ENCODE results near the gene KLHL6.

The KLHL6 gene

GRCh38 chr3:183564046-183564445, 8.5 kb upstream of the KLHL6 start:
- DNase-seq: no peak

DNA sequence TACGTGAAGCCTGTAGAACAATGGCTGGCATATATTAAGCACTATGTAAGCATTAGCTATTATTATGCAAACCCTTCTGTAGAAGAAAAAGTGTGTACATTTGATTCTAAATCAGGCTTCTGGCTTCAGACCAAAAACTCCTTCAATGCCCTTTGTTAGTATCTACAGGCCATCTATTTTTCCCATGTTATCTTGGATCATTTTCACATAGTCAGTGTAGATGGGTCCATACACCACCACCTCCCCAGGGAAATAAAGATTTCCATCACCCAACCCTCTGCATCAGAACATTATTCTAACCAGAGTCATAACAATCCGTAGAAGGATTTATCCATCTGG, 8.0 kb upstream of the KLHL6 start:
- no peak for DNase-seq

- no peak for DNase-seq
Measured at GRCh38 chr3:183560607-183561006, 5.1 kb upstream of the KLHL6 start.

GRCh38 chr3:183558495-183558894, 3.0 kb upstream of the KLHL6 start:
- no peak for DNase-seq

DNA sequence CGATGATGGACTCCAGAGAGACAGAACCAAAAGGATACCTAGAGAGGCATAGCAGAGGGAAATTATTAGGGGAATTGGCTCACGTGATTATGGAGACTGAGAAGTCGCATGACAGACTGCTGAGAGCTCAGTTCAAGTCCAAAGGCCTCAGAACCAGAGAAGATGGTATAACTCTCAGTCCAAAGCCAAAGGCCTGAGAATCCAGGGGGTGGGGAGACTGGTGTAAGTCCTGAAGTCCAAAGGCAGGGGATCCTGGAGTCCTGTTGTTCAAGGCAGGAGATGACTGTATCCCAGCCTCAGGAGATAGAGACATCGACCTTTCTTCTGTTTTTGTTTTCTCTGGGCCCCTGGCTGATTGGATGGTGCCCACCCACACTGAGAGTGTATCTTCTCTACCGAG, 1.2 kb upstream of the KLHL6 start:
- no peak for DNase-seq

DNA sequence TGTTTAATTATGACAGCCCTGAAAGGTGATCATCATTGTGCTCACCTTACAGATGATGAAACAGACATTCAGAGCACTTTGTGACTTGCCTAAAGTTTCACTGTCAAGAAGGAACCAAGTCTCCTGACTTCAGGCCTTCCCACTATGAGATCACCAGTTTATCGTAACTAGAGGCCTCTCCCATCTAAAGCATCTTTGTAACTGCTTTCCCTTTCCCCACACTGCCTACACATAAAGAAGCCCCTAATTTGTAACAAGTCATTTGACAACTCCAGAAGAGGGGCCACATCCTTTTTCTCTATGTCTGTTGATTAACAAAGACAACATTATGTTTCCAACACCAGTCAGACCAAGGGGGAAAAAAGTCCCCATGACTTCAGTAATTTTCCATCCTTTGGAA, 1.1 kb downstream of the KLHL6 start:
- DNase-seq: no peak

GRCh38 chr3:183553334-183554026, 2.0 kb downstream of the KLHL6 start:
- no peak for DNase-seq

GRCh38 chr3:183551930-183552329, 3.6 kb downstream of the KLHL6 start:
- DNase-seq: no peak

- no peak for DNase-seq
Measured at GRCh38 chr3:183548262-183548769, 7.2 kb downstream of the KLHL6 start.

DNA sequence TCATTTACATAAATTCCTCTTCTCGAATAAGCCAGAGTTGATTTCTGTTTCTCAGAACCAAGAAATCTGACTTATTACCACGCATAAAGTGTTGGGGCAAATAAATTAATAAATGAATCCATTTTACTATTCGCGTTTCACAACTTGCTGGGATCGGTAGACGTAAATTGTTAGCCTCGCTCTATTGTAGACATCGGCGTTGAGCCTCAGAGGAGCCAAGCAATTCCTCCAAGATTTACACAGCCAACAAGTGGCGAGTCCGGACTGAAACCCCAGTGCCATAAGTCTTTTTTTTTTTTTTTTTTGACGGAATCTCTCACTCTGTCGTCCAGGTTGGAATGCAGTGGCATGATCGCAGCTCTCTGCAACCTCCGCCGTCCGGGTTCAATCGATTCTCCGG, 8.9 kb downstream of the KLHL6 start:
- no peak for DNase-seq

- DNase-seq: no peak
Measured at GRCh38 chr3:183545708-183546107, 9.8 kb downstream of the KLHL6 start.

- no peak for DNase-seq
Measured at GRCh38 chr3:183542355-183542754, 13.2 kb downstream of the KLHL6 start.

GRCh38 chr3:183541738-183542137, 13.8 kb downstream of the KLHL6 start:
- no peak for DNase-seq

GRCh38 chr3:183541235-183541655, 14.3 kb downstream of the KLHL6 start:
- no peak for DNase-seq

- DNase-seq: no peak
Measured at GRCh38 chr3:183540501-183541234, 14.8 kb downstream of the KLHL6 start.

DNA sequence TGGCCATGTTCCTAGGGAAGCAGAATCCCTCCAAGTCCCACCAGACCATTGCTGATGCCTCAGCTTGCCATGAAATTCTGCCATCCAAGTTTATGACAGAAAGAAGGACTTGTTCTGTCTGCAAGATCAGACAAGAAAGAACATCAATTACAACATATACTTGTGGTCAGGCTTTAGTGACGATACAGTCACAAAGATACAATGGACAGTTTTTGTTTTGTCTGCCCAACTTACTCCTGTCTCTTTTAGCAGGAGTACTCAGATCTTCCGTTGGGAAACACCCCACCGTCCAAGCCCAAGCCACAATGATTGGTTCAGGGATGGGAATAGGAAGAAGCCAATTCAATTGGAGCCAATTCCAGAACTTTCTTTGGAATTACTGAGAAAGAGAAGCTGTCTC, 15.7 kb downstream of the KLHL6 start:
- DNase-seq: no peak

DNA sequence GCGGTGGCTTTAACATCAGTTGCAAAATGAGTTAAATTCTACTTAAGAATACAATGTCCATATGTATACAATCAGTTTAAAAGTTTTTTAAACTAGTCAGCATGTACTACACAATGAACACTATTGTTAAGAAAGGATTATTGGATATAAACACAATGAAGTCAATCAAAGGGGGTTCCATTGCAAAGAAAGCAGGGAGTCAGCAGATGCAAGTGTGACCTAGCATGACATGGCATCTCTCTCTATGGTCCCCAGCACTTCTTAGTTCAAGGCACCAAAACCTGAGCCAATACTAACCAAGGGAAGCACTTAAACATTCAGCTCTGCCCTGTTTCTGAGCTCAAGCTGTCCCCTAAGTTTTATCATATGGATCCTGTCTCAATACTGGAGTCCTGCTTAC, 17.0 kb downstream of the KLHL6 start:
- DNase-seq: no peak

GRCh38 chr3:183537295-183537730, 18.2 kb downstream of the KLHL6 start:
- DNase-seq: no peak

DNA sequence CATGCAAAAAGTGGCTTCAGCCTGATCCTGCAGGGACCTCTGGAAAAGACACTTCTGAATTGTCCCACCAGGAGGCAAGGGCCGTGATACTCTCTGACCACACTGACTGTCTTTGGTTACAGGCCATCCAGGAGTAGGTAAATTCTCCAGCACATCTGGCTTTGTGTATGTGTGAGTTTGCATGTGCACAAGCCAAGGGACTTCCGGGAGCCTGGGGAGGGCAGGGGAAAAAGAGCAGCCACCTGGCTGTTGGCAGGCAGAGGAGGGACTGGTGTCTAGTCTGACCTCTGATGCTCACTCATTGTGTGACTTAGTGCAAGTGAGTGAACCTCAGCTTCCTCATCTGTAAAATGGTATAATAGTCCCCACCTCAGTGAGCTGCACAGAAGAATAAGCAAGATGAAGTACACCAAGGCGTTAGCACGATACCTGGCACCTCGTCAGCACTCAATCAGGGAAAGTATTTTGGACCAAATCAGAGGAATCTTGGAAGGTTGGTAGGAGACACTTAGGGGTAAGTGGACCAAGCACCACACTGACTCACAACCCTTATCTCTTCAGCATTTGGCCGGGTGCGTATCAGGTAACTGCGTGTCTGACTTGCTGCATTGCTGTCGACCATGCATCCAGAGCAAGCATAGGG, 19.1 kb downstream of the KLHL6 start:
- no peak for DNase-seq

- DNase-seq: no peak
Measured at GRCh38 chr3:183534249-183534648, 21.3 kb downstream of the KLHL6 start.

DNA sequence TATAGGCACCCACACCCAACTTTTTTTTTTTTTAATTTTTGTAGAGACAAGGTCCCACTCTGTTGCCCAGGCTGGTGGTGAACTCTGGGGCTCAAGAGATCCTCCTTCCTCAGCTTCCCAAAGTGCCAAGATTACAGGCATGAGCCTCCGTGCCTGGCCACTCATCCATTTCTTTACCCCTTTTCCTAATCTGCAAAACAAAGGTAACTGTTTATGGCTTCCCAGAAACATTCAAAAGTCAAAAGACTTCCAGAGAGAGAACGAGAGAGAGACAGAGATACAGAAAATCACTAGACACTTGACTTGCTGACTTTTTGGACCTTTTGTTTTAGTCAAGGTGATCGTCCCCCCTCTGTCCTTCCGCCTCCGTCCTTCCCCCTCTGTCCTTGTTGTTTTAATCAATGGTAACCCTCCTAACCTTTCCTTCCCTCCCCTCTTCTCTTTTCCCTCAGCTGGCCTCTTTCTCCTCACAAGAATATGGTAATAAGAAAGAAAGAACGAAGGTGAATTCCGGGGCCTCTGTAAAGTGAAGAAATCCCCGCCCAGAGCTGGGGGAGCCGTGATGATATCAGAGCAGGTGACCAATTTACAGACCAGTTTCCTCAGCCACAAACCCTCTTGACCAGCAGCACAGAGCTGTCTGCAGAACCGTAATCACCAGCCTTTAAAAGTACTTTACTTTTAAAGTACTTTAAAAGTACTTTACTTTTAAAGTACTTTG, 21.9 kb downstream of the KLHL6 start:
- no peak for DNase-seq

DNA sequence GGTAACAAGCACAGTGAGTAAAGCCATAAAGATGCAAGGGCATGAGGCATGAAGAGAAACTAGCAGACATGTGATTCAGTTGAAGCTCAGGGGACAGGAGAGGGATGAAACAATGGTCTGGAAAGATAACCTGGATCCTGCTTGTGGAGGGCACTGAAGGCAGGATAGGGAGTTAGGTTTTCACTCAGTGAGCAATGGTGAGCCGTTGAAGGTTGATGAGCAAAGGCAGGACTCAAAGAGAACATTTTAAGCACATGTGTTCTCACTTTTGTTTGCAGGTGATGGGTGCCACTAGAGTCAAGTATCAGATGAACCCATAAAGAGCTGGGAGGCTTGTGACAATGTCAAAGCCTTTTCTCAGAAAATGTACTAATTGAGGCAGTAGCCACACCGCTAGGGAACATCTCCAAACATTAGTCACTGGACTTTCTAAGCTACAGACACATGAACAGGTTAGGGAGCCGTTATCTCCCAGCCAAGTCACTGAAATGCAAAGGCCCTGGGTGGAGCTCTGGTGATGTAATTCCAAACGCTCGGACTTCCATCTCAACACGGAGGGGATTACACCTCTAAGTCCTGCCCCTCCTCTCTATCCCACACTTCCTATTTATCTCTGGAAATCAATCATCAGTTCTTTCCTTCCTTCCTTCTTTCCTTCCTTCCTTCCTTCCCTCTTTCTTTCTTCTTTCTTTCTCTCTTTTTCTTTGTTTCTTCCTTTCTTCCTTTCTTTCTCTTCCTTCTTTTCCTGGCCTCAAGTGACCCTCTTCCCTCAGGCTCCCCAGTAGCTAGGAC, 22.7 kb downstream of the KLHL6 start:
- no peak for DNase-seq
